ENCODE results near the gene RAB43.

The RAB43 gene

DNA sequence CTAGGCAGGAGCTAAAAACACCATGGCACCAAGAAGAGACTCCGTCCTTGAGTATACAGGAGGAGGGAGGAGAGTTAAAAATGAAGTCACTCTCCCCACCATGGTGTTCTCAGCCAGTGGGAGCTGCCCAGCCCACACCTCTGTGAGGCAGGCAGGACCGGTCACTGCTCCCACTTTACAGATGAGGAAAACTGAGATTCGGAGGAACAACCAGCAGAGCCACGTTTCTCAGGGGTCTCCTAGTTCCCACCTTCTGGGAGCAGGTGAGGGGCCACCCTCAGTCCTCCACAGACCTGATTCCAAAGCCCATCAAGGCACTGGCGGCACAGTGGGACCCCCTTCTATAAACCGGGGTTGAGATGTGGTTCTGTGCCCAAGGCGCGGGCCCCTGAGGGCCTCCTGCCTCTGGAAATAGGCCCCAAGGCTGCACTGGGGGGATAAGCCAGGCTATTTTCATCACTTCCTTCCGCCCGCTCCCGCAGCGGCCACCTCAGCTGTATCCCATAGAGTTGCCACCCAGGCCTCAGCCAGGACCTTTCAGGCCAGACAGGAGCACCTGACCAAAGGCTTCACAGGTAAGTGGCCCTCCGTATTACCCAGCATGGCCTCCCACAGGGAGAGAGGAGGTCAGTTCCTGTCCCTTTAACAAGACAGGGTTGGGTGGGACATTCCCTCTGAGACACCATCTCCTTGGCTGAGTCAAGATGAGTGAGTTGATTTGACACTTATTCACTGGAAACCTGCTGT lies 61.2 kb downstream of the RAB43 start, which contains the start of gene GP9:
GP9 (plus strand) TSS at position 504 of the 747 bp plus-strand sequence. CDS start 961 bp downstream, outside the sequence.
- no peak for FAIRE-seq

DNA sequence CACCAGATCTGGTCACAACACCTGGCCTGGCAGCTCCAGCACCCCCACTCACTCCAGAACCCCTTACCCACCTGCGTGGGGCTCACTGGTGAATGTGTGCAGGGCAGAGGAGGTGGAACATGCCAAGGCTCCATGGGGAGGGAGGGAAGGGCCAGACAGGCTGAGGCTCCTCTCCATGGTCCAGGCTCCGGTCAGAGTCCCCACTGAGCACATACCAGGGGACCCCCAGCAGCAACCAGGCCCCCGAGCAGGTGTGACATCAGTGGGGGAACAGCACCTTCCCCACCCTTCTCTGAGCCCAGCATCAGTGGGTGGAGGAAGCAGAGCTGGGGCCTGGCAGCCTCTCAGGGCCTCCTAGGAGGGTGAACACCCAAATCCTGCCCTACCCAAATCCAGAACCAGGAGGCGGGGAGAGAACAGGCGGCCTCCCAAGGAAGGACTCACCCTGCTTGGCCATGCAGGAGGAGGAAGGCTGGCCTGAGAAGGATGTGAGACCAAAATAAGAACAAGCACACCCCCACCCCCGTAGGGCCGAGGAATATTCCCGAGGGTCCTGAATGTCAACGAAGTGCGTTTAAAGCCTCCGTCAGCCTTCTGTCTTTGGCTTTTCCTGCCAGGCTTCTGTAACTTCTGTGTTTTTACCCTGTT lies 62.2 kb downstream of the RAB43 start:
- FAIRE-seq, result no peak

DNA sequence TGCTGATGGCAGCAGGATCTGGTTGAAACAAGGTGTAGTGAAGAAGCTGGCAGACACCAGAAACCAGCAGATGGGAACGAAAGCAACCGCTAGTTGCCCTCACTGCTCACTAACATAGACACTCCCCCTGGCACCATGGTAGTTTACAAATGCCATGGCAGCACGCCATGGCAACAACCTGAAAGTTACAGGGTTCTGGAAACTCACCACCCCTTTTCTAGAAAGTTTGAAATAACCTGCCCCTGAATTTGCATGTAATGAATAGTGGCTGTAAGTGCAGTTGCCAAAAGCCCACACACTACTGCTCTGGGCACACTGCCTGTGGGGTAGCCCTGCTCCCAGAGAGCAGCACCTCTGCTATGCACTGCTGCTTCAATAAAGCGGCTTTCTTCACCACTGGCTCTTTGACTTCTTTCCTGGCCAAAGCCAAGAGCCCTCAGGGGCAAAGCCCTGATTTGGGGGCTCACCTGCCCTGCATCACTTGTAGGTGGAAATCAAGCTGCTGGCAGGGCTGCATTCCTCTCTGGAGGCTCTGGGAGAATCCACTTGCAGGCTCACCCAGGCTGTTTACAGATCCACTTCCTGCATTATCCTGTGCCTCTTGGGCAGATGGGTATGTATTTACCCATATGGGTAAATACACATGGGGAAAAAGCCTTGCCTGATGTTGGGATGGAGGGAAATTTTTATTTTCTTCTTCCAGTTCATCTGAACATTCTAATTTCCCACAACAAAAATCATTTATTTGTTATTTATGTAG lies 63.0 kb downstream of the RAB43 start:
- no peak for FAIRE-seq

DNA sequence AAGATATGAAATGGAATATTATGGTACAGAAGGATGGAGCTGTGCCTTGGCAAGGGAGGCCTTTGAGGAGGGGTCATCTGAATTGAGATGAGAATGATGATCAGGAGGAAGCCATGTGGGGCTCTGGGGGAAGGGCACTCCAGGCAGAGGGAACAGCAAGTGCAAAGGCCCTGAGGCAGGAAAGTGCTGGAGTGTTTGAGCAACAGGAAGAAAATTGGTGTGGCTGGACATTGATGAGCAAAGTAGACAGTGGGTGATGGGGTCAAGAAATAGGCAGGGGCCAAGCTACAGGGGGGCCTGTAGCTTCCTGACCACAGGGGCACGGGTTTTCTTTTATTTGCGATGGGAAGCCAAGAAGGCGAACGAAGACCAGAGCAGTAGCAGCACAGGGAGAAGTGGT lies 64.4 kb downstream of the RAB43 start:
- FAIRE-seq, result no peak

DNA sequence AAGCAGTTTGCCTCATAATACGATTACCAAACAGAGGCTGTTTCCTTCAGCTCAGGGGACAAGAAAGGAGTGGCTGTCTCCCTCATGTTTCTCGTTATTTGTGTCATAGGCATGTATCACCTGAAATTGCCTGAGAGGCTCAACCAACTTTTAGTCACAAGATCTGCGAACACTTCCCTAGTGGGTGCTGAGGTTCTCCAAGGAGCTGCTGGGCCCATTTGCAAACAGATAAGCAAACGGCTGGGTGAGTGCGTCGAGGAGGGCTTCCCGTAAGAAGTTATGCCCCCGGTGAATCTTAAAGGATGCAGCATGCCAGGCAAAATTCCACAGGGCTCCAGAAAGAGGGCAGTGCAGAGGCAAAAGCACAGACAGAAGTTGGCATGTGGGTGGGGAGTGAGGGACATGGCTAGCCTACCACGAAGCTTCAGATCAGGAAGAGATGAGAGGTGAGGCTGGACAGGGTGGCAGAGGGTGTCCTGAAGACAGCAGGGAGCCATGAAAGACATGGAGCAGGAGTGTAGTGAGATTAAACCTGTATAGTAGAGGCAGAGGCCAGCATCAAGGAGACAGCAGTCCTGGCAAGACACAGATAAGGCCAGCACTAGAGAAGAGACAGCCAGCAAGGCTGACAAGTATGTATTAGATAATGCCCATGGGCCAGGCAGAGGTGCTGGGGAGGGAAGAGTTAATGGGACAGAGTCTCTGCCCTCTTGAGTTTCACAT lies 65.0 kb downstream of the RAB43 start:
- FAIRE-seq, result no peak

DNA sequence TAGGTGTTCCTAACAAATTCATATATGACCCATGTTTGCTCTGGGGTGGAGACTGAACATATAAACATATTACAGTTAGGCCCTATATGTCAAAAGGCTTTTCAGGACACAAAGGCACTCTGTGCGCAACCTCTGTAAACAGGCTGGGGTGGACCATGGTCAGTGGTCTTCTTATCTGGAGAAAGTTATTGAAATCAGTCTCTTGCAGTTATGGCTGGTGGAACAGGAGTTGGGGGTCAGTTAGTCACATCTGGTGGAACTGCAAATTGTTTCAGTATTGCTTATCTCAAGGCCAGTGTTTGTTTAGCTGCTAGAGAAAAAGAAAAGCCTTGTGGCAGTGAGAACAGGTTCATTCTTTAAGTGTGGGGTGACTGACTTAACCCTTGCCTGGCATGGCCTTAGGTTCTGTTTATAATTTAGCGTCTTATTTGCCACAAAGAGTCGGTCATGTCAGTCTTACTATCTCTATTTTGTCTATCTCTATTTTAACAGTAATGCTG lies 66.9 kb downstream of the RAB43 start:
- no peak for FAIRE-seq

DNA sequence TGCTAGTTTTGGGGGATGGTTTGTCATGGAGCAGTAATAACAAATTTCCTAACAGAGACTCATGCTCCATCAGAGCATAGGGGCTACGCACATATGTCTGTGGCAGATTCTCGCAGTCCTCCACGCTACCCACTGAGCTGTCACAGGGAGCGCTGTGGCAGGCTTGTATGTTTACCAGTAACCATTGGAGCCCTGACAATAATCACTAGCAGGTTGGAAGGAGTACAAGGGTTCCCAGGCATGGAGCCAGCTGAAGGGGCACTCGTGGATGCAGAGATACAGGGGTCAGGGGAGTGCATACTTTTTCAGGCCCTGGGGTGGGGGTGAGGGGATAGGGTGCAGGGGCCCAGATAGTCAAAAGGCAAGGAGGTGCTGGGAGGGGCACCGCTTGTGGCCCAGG lies 68.9 kb downstream of the RAB43 start:
- no peak for FAIRE-seq

DNA sequence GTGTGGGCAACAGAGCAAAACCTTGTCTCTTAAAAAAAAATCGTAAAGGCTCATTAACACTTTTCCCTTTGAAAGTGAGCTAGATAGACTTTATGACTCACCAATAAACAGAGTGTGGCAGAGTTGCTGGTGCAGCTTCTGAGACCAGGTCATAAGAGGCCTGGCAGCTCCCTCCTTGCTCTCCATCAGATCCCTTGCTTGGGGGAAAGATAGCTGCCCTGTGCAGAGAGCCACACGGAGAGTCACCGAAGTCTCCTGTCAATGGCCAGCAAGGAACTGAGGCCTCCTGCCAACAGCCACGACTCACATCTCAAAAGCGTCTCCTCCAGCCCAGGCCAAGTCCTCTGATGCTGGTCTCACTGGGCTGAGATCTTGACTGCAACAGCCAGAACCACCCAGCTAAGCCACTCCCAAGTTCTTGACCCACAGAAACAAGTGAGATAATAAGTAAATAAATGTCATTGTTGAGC lies 69.7 kb downstream of the RAB43 start:
- no peak for FAIRE-seq

DNA sequence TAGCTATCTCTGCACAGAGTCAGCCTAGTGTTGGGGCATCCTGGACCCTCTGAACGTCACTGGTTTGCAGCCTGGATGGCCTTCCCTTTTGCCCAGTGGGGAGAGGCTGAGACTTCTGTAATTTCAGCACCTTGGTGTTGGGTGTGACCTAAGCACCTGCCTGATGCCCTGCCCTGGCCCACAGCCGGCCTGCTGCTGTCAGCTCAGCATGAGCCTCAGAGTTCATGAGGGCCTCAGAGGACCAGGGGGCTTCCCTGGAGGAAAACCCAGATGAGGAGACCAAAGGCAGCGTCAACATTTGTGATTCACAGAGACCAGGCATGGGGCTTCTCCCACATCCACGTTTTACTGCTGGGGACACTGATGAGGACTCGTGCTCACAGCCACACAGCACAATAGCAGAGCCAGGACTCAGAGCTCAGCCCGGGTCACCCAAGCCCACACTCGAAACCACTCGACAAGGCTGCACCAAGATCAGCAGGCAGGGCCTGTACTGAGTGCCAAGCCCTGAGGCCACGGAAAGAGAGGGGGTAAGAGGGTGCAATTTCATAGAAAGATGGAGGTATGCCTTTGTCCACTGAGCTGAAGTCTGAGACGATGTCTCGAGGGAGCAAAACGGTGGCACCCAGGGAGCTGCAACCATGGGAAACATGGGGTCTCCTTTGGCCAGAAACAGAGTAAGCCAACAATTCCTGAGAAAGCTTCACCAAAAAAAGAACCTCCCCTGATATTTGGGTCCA lies 70.9 kb downstream of the RAB43 start:
- no peak for FAIRE-seq

DNA sequence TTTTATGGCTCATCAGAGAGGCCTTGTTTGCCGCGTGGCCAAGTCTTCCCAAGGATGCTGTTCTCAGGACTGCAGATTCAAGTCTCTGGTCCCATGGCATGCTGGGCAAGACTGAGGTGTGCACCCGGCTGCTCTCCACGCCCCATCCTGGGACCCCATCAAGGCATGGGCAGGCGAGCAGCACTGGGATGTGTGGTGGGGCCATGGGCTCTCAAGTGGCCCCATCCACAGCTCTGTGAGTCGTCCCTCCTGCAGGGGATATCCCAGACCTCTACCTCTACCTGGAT lies 74.1 kb downstream of the RAB43 start:
- FAIRE-seq, result no peak

DNA sequence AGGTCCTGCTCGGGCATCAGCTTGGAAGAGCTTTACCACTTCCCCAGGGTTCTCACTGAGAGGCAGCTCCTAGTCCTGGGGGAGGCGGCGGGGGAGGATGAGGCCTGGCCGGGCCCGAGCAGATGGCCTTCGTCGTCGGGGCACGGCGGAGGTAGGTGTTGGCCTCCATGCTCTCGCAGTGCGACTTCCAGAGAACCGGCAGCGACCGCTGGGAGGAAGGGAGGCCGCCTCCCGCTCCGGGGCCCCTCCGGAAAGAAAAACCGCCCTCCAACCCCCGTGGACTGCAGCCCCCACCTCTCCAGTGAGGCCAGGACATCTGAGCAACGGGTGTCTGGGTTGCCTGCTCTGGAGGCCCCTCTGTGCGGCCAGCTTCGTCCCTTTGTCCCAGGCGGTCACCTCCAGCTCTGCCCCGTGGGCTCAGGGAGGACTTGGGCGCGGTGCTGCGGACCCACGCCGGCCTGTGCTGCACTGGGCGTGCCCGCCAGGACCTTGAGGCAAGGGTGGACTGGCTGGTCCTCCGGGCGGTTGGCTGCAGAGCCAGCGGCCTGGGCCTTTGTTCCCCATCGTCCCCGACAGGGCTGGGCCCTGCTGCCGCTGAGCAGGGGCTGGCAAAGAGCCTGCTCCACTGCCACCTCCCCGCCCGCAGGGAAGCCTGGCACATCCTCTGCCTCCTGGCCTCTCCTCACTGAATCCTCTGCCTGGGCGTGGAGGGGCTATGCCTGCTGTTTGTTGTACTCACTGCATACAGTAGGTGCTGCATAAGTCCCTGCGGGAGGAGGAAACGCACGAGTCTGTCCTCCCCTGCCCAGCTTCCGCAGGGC lies 74.7 kb downstream of the RAB43 start:
- no peak for FAIRE-seq

DNA sequence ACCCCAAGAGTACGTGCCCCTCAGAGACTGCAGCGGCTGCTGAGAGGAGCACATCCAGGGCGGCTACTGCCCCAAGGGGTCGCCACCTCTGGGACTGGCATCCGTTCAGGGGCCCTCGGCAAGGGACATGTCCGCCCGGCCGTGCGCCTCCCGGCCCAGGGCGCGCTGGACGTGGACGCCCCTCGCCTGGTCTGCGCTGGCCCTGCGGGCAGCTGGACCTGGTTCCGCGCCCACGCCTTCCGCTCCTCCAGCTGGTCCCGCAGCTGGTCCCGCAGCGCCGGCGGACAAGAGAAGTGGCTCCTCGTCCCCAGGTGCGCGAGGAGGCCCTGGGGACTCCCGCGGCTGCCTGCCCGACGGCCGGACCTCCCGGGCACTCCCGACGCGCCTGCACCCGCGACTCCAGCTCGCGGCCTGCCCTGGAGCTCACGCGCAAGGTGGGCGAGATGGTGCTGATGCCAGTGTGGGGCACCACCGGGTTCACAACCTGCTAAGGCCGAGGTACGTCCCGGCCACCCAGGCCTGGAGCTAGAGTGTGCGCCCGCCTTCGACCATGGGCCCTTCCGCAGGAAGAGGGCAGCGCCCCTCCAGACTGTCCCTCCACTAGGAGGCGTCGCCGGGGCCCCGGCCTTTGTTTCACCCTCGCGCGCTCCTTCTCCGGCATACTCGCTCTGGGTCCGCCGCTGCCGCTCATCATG lies 75.4 kb downstream of the RAB43 start:
- no peak for FAIRE-seq

DNA sequence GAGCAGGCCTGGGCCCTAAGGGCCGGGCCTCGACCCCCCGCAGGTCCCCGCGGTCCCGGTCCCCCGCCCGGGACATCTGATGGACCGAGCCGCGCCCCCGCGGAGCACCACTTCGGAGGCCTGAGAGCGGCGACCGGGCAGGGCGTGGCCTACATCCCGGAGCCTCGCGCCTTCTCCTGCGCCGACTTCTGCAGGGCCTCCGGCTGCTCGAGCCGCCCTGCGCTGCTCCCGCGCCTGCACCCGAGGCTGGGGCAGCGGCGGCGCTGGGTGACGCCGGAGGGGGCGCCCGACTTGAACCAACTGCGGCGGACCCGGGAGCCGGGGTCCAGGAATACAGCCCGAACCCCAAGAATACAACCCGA lies 75.9 kb downstream of the RAB43 start:
- no peak for FAIRE-seq

DNA sequence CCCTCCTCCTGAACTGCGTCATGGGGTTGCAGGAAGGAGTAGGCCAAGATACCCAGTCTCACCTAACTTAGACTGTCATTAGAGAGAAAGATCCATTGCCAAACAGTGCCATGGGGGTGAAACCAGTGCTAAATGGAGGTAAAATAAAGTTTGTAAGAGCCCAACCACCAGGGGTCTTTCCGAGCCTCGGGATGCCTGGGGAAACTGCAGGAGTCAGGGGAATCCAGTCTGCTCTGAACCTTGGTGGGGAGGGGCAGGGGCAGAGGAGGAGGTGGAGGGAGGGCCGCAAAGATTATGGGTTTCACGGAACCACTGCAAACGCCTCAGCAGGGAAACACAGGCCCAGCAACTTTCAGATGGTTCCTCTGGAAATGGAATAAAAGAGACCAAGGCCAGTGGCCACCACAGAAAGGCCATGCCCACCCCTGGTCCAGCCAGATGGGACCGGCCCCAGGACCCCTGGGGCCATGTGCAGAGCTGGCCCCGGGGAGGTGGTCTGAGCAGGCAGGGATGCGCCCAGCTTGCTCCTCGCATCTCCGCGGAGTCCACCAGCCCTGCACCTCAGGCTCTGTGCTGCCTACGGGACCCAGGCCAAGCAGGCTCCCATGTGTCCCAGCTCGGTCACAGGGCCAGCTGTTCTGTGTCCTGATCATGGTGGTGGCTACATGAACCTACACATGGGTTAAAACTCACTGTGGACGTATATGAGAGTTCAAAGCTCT lies 80.9 kb downstream of the RAB43 start:
- FAIRE-seq, result no peak

DNA sequence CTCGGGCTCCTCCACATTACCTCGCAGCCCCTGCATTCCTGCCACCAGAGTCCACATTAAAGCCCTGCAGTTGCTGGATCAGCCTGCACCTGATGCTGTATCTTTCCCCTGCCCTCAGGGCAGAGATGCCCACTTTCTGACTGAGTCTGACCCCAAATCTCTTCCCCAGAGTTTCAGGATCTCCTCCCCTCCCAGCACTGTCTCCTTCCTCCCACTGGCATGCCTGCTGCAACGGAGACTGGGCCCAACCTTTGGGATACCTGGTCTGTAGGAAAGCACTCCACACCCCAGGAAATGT lies 81.6 kb downstream of the RAB43 start:
- FAIRE-seq, result no peak

DNA sequence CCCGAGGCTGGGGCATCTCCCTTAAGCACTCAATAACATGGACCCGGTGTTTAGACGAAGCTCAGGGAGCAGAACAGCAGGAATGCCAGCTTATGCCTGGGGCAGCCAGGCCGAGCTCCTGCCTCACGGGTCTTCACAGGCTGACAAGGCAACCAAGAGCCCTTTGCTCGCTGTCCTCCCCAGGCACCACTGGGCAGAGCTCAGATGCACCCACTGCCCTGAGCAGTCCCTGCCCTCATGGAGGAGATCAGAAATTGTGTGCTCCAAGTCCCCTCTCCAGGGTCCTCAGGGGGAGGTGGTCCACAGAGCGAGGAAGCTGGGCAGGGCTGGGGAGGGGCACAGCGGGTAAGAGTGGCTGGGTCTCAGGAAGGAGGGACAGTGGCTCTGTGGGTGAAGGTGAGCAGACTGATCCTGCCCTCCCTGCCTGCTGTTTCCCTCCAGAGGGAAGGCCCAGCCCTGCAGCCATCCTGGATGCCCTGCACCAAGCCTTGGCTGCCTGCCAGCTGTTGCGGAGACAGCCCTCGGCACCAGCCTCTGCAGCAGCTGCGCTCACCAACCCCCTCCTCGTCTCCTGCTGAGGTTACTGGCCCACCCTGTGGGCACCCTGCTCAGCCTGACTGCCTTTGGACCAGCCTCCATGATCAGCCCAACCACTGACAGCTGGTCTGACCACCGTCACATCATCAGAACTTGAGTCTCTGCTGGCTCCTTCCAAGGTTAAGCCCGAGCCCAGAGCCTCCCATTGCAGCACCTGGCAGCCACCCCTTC lies 82.1 kb downstream of the RAB43 start:
- no peak for FAIRE-seq

DNA sequence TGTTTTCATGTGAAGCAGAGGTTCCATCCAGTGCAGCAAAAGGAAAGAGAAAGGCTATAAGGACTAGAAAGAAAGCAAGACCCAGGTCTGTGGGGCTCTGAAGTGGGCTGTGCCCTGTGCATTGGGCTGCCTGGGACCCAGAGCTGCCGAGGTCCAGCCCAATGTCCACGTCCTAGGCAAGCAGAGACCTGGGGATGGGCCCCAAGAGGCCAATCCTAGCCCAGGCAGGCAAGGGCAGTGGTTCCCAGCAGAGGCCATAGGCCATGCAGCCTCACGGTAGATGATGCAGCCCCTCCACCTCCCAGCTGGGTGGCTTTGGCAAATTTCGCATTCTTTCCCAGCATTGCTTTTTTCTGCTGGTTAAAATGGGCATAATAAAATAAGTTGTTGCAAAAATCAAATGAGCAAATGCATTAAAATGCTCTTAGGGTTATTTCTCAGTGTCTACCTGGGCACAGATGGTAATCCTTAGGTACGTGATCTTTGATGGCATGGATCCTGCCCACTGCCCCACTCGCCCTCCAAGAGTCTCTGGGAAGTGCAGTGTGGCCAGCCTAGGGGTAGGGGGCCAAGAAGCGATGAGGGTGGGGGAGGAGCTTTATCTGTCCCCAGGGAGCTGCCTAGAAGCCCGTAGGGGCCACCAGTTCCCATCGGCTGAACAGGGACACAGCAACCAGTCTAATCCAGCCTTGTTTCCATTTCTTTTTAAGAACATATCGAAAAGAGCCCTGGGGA lies 83.3 kb downstream of the RAB43 start:
- FAIRE-seq, result no peak

Data from islet of Langerhans (tissue), 1 donor.